H1 (cell line): ENCODE results near the gene GGCX. TPM values are rescaled to one million over a fixed set of nuclear protein-coding genes. Genes with fewer than 3 reads are reported as not detected.
A peak's percentile ranks its signal among the peaks of the same experiment; 100 is the strongest.

Experiments
- CTCF ChIA-PET: fragments of 300-600 bp; sonication (Branson Sonifier 250); formaldehyde crosslinking; loops from one replicate; lab custom pipeline; 2021; ENCODE audit not compliant: partially characterized antibody; lab: Charles Lee
- POLR2A ChIA-PET: fragments of 300-600 bp; sonication (Branson Sonifier 250); formaldehyde crosslinking; loops from one replicate; lab custom pipeline; 2021; ENCODE audit warnings: inconsistent platforms; ENCODE audit not compliant: partially characterized antibody; lab: Charles Lee
- DNase-seq, 2 experiments: peaks; one replicate each; pipeline versions ENCODE4 v3.0.0 to v3.0.0-alpha.2; 2010 to 2022; ENCODE audit warnings: low spot score in 2 of 2, low read depth in 1 of 2, mixed read lengths in 1 of 2
- FAIRE-seq: peaks from 2 replicates; lab custom pipeline; 2011; peaks lifted over from hg19 to GRCh38; lab: Jason Lieb, UNC
- H2AFZ ChIP-seq: 2 replicates; pipeline ENCODE4 v1.8.1; 2012; ENCODE audit warnings: low read length, inconsistent platforms
- H2AK5ac ChIP-seq: 2 replicates; pipeline ENCODE4 v1.6.1; 2013; ENCODE audit warnings: low read depth, low read length
- H2BK120ac ChIP-seq: replicated peaks from 2 replicates; pipeline ENCODE3; 2013; ENCODE audit warnings: low read depth, low read length, inconsistent platforms
- H2BK12ac ChIP-seq: 2 replicates; pipeline ENCODE4 v1.6.1; 2013; ENCODE audit warnings: low read depth, low read length
- H2BK15ac ChIP-seq: 2 replicates; pipeline ENCODE4 v1.6.1; 2013; ENCODE audit warnings: low read length
- H2BK20ac ChIP-seq: 2 replicates; pipeline ENCODE4 v1.6.1; 2013; ENCODE audit warnings: low read length
- H2BK5ac ChIP-seq: 2 replicates; pipeline ENCODE4 v1.6.1; 2013; ENCODE audit warnings: low read depth, low read length
- H3K14ac ChIP-seq: 2 replicates; pipeline ENCODE4 v1.6.1; 2013; ENCODE audit warnings: inconsistent platforms; ENCODE audit not compliant: insufficient read length
- H3K18ac ChIP-seq: 2 replicates; pipeline ENCODE4 v1.6.1; 2013; ENCODE audit warnings: low read length; ENCODE audit errors: extremely low read depth
- H3K23ac ChIP-seq: 2 replicates; pipeline ENCODE4 v1.6.1; 2013; ENCODE audit warnings: inconsistent platforms; ENCODE audit not compliant: insufficient read length
- H3K23me2 ChIP-seq: 2 replicates; pipeline ENCODE4 v1.6.1; 2013; ENCODE audit warnings: low read depth, low read length
- H3K27ac ChIP-seq: 2 replicates; pipeline ENCODE4 v1.6.1; 2011; ENCODE audit warnings: low read depth, low read length, inconsistent platforms
- H3K27me3 ChIP-seq, 4 experiments: replicated peaks in 1 of 4; 1 replicate in 1 of 4; 2 replicates in 3 of 4; pipeline versions ENCODE4 v1.6.1 to v1.8.1; 2011 to 2013; ENCODE audit warnings: low read length in 3 of 4, mild to moderate bottlenecking in 3 of 4, inconsistent platforms in 2 of 4, mixed read lengths in 2 of 4, moderate library complexity in 1 of 4; ENCODE audit not compliant: control insufficient read depth in 3 of 4, insufficient read depth in 3 of 4; ENCODE audit errors: extremely low read depth in 1 of 4
- H3K36me3 ChIP-seq, 4 experiments: 2 replicates each; pipeline versions ENCODE4 v1.6.1 to v1.8.1; 2011 to 2013; ENCODE audit warnings: mild to moderate bottlenecking in 4 of 4, low read length in 3 of 4, moderate library complexity in 2 of 4, control low read depth in 1 of 4, inconsistent platforms in 1 of 4; ENCODE audit not compliant: insufficient read depth in 4 of 4, control insufficient read depth in 2 of 4
- H3K4ac ChIP-seq: replicated peaks from 2 replicates; pipeline ENCODE3; 2013; ENCODE audit warnings: low read length, low read depth, mixed read lengths, inconsistent platforms; ENCODE audit not compliant: insufficient read length
- H3K4me1 ChIP-seq, 4 experiments: replicated peaks in 1 of 4; 1 replicate in 1 of 4; 2 replicates in 3 of 4; pipeline versions ENCODE4 v1.6.1 to v1.8.1; 2011 to 2013; ENCODE audit warnings: low read length in 3 of 4, inconsistent platforms in 2 of 4, mixed read lengths in 1 of 4; ENCODE audit not compliant: insufficient read depth in 4 of 4, control insufficient read depth in 3 of 4
- H3K4me2 ChIP-seq, 2 experiments: 2 replicates each; pipeline versions ENCODE4 v1.6.1 to v1.8.1; 2011 to 2013; ENCODE audit warnings: low read depth in 2 of 2, low read length in 2 of 2, control low read depth in 1 of 2, inconsistent platforms in 1 of 2, mild to moderate bottlenecking in 1 of 2; ENCODE audit not compliant: insufficient read depth in 1 of 2
- H3K4me3 ChIP-seq, 4 experiments: fragments of 200-600, 300-600 bp in 1 of 4; sonication (generic), shearing (Covaris generic), sonication (Bioruptor Twin) in 1 of 4; 2 replicates each; pipeline versions ENCODE4 v1.5.1 to v1.8.1; 2011 to 2016; ENCODE audit warnings: low read length in 4 of 4, low read depth in 3 of 4, control low read depth in 2 of 4, inconsistent platforms in 2 of 4, mild to moderate bottlenecking in 2 of 4, mixed read lengths in 1 of 4, moderate library complexity in 1 of 4; ENCODE audit not compliant: insufficient read depth in 2 of 4; ENCODE audit errors: extremely low read depth in 1 of 4
- H3K56ac ChIP-seq: replicated peaks from 2 replicates; pipeline ENCODE3; 2013; ENCODE audit warnings: low read depth, mild to moderate bottlenecking, mixed read lengths, low read length, inconsistent platforms; ENCODE audit not compliant: insufficient read length
- H3K79me1 ChIP-seq: 2 replicates; pipeline ENCODE4 v1.6.1; 2013; ENCODE audit warnings: low read depth, low read length, control low read depth
- H3K79me2 ChIP-seq, 2 experiments: 2 replicates each; pipeline versions ENCODE4 v1.6.1 to v1.8.1; 2012 to 2013; ENCODE audit warnings: low read length in 2 of 2, mild to moderate bottlenecking in 2 of 2, inconsistent platforms in 1 of 2; ENCODE audit not compliant: insufficient read depth in 2 of 2, control insufficient read depth in 1 of 2
- H3K9ac ChIP-seq, 4 experiments: replicated peaks in 1 of 4; 1 replicate in 1 of 4; 2 replicates in 3 of 4; pipeline versions ENCODE4 v1.6.1 to v1.8.1; 2011 to 2013; ENCODE audit warnings: low read depth in 3 of 4, low read length in 3 of 4, control low read depth in 2 of 4, mild to moderate bottlenecking in 2 of 4, moderate library complexity in 2 of 4, inconsistent platforms in 1 of 4; ENCODE audit errors: extremely low read depth in 1 of 4
- H3K9me3 ChIP-seq, 2 experiments: 2 replicates each; pipeline versions ENCODE4 v1.6.1 to v1.8.1; 2012 to 2013; ENCODE audit warnings: mild to moderate bottlenecking in 2 of 2, moderate library complexity in 2 of 2, control low read depth in 1 of 2, inconsistent platforms in 1 of 2, low read depth in 1 of 2, low read length in 1 of 2, mixed read lengths in 1 of 2; ENCODE audit not compliant: insufficient read depth in 2 of 2
- H4K20me1 ChIP-seq, 2 experiments: replicated peaks in 1 of 2; 2 replicates each; pipeline versions ENCODE3 to v1.8.1; 2011 to 2013; ENCODE audit warnings: inconsistent platforms in 2 of 2, low read length in 2 of 2, mild to moderate bottlenecking in 1 of 2; ENCODE audit not compliant: insufficient read depth in 2 of 2, control insufficient read depth in 1 of 2
- H4K5ac ChIP-seq: 2 replicates; pipeline ENCODE4 v1.6.1; 2013; ENCODE audit warnings: low read length, low read depth, mixed read lengths, inconsistent platforms; ENCODE audit not compliant: insufficient read length
- H4K8ac ChIP-seq: 2 replicates; pipeline ENCODE4 v1.8.0; 2013; ENCODE audit warnings: mild to moderate bottlenecking, moderate library complexity, low read length, inconsistent platforms; ENCODE audit not compliant: insufficient read depth; ENCODE audit errors: extremely low read depth
- H4K91ac ChIP-seq: replicated peaks from 2 replicates; pipeline ENCODE3; 2013; ENCODE audit warnings: low read length, mixed read lengths, inconsistent platforms; ENCODE audit not compliant: insufficient read length
- POLR2A ChIP-seq, 2 experiments: IDR thresholded peaks; 1 replicate in 1 of 2; 2 replicates in 1 of 2; pipeline ENCODE4 v1.6.1; 2011; ENCODE audit warnings: low read depth in 2 of 2, low read length in 2 of 2, mild to moderate bottlenecking in 2 of 2; ENCODE audit errors: control extremely low read depth in 1 of 2
- SP1 ChIP-seq: IDR thresholded peaks from 2 replicates; pipeline ENCODE4 v1.6.1; 2011; ENCODE audit warnings: low read depth, low read length
- WGBS, 2 experiments: shearing (Covaris generic) in 1 of 2; methylation state at CpG; one replicate each; pipeline versions ENCODE4 v1.1.6 to v1.1.7; 2013 to 2015; ENCODE audit warnings: low lambda C conversion rate in 2 of 2, mixed read lengths in 2 of 2, inconsistent platforms in 1 of 2, low coverage in 1 of 2, missing lambda C conversion rate in 1 of 2; ENCODE audit not compliant: insufficient replicate concordance in 2 of 2, insufficient coverage in 1 of 2, insufficient read length in 1 of 2; ENCODE audit errors: extremely low coverage in 1 of 2, missing lambda C conversion rate in 1 of 2; 5-methylcytosine and 5-hydroxymethylcytosine counted together
- polyA plus RNA-seq, 7 experiments: library from polyadenylated mRNA; depleted of rRNA in 3 of 7; stranded (reverse) in 5 of 7; unstranded in 2 of 7; fragments of >200 nt in 5 of 7; fragments of 200-250 nt in 2 of 7; gene quantifications; 1 replicate in 5 of 7; 2 replicates in 1 of 7; 4 replicates in 1 of 7; pipeline versions ENCODE4 v1.2.1 to v1.2.3, GENCODE V29; 2011 to 2013; ENCODE audit warnings: missing spikeins in 2 of 7, mixed read lengths in 2 of 7
- total RNA-seq: library from RNA; stranded (reverse); fragmentation: NEBNext Ultra II Directional; extraction: Animal tissue kit (Norgen Biotek cat#: 25700); gene quantifications from 2 replicates; pipeline ENCODE4 v1.2.1, GENCODE V29; 2021

The GGCX gene
- total and polyA plus RNA-seq, 2 of the 8 experiments (the other 6 are each of a cell fraction or from before 2014, with no cell fraction given) = 29.4 to 33.8 TPM

DNA sequence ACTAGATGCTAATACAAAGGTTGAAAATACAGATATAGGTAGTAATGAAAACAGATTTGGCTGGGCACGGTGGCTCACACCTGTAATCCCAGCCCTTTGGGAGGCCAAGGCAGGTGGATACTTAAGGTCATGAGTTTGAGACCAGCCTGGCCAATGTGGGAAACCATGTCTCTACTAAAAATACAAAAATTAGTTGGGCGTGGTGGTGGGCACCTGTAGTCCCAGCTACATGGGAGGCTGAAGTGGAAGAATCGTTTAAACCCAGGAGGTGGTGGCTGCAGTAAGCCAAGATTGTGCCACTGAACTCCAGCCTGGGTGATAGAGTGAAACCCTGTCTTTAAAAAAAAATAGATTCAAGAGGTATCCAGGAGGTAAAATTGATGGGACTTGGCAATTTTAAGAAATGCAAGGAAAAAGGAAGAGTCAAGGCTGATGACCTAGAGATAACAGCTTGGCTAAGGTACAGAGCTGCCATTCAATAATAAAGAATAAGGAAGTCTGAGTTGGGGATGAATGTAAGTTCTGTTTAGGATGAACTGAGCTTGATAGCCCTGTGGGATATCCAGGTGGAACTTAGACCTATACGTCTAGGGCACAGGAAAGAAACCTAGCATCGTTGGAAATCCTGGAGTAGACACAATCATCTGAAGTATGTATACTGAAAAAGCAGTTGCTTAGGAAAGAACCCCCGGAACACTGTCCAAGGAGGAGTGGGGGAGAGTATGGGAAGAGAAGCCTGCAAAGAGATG lies 13.3 kb downstream of the GGCX start:
- peaks cover 3% of the 10 kb centered on the region in 2 experiments for H4K20me1 ChIP-seq
- H3K4me3 ChIP-seq = no peak overlapping the region
- H4K91ac ChIP-seq = no peak overlapping the region
- no peak overlapping the region for H2BK20ac ChIP-seq
- no peak overlapping the region for H3K27ac ChIP-seq
- H2BK5ac ChIP-seq = no peak overlapping the region
- H3K27me3 ChIP-seq = no peaks in the 10 kb centered on the region
- no peak for FAIRE-seq
- no peak overlapping the region for H3K14ac ChIP-seq
- H2BK15ac ChIP-seq = no peak overlapping the region
- WGBS, 2 experiments = 88% methylated on average over 6 of the region's 6 CpGs; no CpG with 5 or more reads in 1 of the 2 experiments
- H3K23ac ChIP-seq = no peak overlapping the region
- H3K23me2 ChIP-seq = no peaks in the 10 kb centered on the region
- no peak overlapping the region for H2BK120ac ChIP-seq
- no peaks in the 10 kb centered on the region for H3K79me2 ChIP-seq
- H3K36me3 ChIP-seq = peaks cover 25 to 53% (median 40%) of the 10 kb centered on the region in 4 experiments
- ChIA-PET CTCF (interaction anchor here (0.7 to 10.1 kb wide), 10 partner anchors 7 to 248 kb away, joined by 3 to 259 read pairs (median 4); partner anchors contain the start of genes MAT2A and SH2D6), POLR2A (interaction anchor here (0.6 to 38.6 kb wide), 15 partner anchors 7 to 587 kb away, joined by 3 to 1889 read pairs (median 6); partner anchors contain the start of genes CAPG, GGCX, MAT2A and RNF181)
- no peak overlapping the region for H4K5ac ChIP-seq
- no peak overlapping the region for H2AK5ac ChIP-seq
- no peak overlapping the region for H3K4ac ChIP-seq
- DNase-seq = no peak
- peak in 1 of 2 experiments; percentile 29; a peak in 1 of 3 replicates for TF ChIP-seq POLR2A (IDR thresholded peaks at IDR 0.05; ENCODE audit: control extremely low read depth in 1 of 2, low read depth in 2 of 2, low read length in 2 of 2)
- no peak for TF ChIP-seq SP1
- H3K9ac ChIP-seq = no peak overlapping the region
- H3K79me1 ChIP-seq = no peaks in the 10 kb centered on the region
- H3K4me1 ChIP-seq = peaks cover 0 to 2% (median 0%) of the 10 kb centered on the region in 4 experiments; a peak in 1 of 7 replicates
- H2AFZ ChIP-seq = no peak overlapping the region
- H2BK12ac ChIP-seq = no peak overlapping the region
- H3K18ac ChIP-seq = no peak overlapping the region
- H3K4me2 ChIP-seq = no peak overlapping the region
- H3K9me3 ChIP-seq = no peaks in the 10 kb centered on the region
- no peak overlapping the region for H3K56ac ChIP-seq
- H4K8ac ChIP-seq = no peak overlapping the region
